ENCODE results near the gene BNIP3.

BNIP3 gene

DNA sequence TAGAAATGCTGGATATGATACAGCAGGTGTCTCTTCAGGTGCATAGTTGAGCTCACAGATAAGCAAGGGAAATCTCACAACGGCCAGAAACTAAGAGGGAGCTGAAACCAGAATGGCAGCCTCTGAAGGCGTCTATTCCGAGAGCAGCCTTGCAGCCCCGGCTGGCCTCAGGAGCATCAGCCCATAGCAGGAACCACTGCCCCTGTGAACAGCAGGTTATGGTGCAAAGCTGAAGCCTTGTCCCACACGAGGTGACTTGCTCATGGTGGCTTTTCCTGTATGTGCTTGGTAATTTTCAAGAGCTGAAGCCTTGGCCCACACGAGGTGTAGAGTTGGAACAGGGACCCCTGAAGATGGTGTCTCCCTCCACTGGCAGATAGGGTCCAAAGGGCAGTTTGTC lies 33.2 kb downstream of the BNIP3 start:
- Histone ChIP-seq H3K4me3 (ENCODE audit: low read length) (no peak overlapping the region), H3K9me3 (ENCODE audit: low read length) (peaks cover 9% of the 10 kb centered on the region), H3K4me1 (ENCODE audit: insufficient read depth, low read length) (no peaks in the 10 kb centered on the region), H2AFZ (ENCODE audit: low read depth, low read length) (no peak overlapping the region), H3K27me3 (ENCODE audit: insufficient read depth, low read length) (no peaks in the 10 kb centered on the region), H3K36me3 (ENCODE audit: insufficient read depth, low read length) (peaks cover 79% of the 10 kb centered on the region)

DNA sequence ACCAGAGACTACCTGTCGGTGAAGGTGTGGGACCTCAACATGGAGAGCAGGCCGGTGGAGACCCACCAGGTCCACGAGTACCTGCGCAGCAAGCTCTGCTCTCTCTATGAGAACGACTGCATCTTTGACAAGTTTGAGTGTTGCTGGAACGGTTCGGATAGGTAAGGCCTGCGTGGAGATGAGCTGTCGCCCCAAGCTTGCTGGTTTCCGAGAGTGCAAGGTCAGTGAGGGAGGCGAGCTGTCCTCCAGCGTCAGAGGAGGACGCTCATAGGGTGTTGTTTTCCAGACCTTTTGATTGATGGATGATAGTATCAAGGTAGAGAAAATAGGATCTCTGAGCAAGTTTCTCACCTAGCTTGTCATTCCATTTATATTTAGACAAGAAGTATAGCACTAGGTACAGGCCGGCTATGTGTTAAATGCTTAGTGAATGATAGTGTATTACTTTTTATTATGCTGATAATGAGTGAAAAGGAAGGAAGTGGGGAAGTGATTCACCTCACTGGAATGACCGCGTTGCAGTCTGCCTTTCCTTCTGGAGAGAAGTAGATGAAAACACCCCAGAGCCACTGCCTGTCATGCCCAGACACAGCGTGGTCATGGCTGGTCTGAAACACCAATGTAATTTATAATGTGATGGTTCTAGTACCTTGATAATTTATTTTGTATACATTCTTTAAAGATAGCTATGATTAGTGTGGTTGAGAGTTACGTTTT lies 33.9 kb downstream of the BNIP3 start:
- no peaks in the 10 kb centered on the region for H3K4me1 ChIP-seq (ENCODE audit: insufficient read depth, low read length)
- peaks cover 9% of the 10 kb centered on the region for H3K9me3 ChIP-seq (ENCODE audit: low read length)
- no peak overlapping the region for H3K4me3 ChIP-seq (ENCODE audit: low read length)
- no peaks in the 10 kb centered on the region for H3K27me3 ChIP-seq (ENCODE audit: insufficient read depth, low read length)
- H3K36me3 ChIP-seq (ENCODE audit: insufficient read depth, low read length): peaks cover 81% of the 10 kb centered on the region
- H2AFZ ChIP-seq (ENCODE audit: low read depth, low read length): no peak overlapping the region

DNA sequence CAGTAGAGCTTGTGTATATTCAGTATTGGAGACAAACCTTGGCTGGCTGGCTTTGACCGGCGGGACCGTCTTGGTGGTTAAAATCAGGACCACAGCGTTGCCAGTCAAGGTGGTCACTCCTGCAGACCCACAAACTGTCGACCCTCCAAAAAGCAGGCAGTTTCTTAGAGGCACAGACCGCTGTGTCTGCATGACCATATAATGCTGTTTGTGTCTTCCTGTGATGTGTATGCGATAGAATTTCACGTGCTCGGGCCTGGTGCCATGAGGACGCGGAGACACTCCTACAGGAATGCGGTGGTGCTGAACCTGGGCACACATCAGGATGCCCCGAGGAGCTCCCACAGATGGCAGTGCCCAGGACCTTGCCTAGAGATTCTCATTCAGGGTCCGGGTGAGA lies 34.8 kb downstream of the BNIP3 start:
- H3K4me1 ChIP-seq (ENCODE audit: insufficient read depth, low read length): no peaks in the 10 kb centered on the region
- H3K27me3 ChIP-seq (ENCODE audit: insufficient read depth, low read length): no peaks in the 10 kb centered on the region
- no peak overlapping the region for H3K4me3 ChIP-seq (ENCODE audit: low read length)
- peaks cover 84% of the 10 kb centered on the region for H3K36me3 ChIP-seq (ENCODE audit: insufficient read depth, low read length)
- no peak overlapping the region for H2AFZ ChIP-seq (ENCODE audit: low read depth, low read length)
- peaks cover 9% of the 10 kb centered on the region for H3K9me3 ChIP-seq (ENCODE audit: low read length)

DNA sequence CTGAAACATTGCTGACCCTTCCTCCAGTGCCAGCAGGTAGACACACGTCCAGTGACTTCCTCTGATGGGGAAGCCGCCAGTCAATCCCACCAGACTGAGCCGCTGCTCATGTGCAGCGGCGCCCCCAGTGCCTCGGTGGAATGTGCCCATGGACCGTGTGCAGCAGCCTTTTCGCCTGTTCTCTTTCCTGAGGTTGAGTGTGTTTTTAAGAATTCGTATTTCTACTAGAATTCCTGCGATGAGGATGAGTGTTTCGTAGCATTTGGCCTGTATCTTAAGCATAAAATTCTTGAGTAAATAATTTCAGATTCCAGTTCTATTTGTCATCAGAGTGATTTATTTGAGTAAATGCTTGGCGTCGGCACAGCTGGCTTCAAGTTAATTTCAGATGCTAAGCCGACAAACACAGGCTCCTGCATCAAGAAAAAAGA lies 35.4 kb downstream of the BNIP3 start:
- Histone ChIP-seq H3K36me3 (ENCODE audit: insufficient read depth, low read length) (peaks cover 85% of the 10 kb centered on the region), H3K4me3 (ENCODE audit: low read length) (no peak overlapping the region)

DNA sequence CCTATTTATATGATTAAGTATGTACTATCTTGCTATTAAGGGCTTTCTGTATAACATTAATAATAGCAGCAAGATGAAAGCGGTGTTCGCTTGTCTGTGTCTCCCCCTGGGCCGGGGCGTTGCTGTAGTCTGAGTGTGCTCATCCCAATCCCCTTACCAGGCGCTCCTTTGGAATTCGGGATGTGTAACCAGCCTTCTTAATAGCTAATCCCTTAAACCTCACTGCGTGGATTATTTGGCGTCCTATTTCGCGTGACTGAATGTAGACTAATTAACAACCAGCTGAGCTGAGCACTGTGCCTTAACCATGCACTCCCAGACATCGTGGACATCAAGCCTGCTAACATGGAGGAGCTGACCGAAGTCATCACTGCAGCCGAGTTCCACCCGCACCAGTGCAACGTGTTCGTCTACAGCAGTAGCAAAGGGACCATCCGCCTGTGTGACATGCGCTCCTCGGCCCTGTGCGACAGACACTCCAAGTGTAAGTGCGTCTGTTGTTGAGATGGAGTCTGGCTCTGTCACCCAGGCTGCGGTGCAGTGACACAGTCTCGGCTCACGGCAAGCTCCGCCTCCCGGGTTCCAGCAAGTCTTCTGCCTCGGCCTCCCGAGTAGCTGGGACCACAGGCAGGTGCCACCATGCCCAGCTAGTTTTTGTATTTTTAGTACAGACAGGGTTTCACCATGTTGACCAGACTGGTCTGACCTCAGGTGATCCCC lies 36.6 kb downstream of the BNIP3 start:
- no peaks in the 10 kb centered on the region for H3K27me3 ChIP-seq (ENCODE audit: insufficient read depth, low read length)
- no peak overlapping the region for H3K4me3 ChIP-seq (ENCODE audit: low read length)
- H3K36me3 ChIP-seq (ENCODE audit: insufficient read depth, low read length): peaks cover 86% of the 10 kb centered on the region
- H3K9me3 ChIP-seq (ENCODE audit: low read length): peaks cover 9% of the 10 kb centered on the region
- no peaks in the 10 kb centered on the region for H3K4me1 ChIP-seq (ENCODE audit: insufficient read depth, low read length)
- no peak overlapping the region for H2AFZ ChIP-seq (ENCODE audit: low read depth, low read length)

More for the DNA sequence above, 35.4 kb downstream of the BNIP3 start:
- H3K4me1 ChIP-seq (ENCODE audit: insufficient read depth, low read length): no peaks in the 10 kb centered on the region
- no peaks in the 10 kb centered on the region for H3K27me3 ChIP-seq (ENCODE audit: insufficient read depth, low read length)
- H2AFZ ChIP-seq (ENCODE audit: low read depth, low read length): no peak overlapping the region
- peaks cover 9% of the 10 kb centered on the region for H3K9me3 ChIP-seq (ENCODE audit: low read length)

DNA sequence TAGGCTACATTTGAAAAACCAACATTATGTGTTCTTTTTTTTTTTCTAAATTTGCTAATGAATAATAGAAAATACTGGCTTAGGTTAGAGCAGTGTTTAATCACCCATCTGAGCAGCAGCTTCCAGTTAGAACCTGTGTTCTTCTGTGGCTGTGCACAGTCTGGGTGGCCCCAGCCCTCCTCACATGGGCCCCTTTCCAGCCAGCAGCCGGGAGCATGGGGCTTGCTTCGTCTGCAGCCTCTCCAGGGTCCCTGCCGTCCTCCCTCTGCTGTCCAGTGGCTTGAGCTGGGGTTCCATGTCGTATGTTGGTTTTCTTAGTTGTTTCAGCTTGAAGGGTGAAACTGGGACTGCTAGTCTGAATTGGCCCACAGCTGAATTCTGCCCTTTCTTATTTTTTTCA lies 37.3 kb downstream of the BNIP3 start:
- peaks cover 8% of the 10 kb centered on the region for H3K9me3 ChIP-seq (ENCODE audit: low read length)
- H2AFZ ChIP-seq (ENCODE audit: low read depth, low read length): no peak overlapping the region
- H3K36me3 ChIP-seq (ENCODE audit: insufficient read depth, low read length): peaks cover 82% of the 10 kb centered on the region
- H3K4me3 ChIP-seq (ENCODE audit: low read length): no peak overlapping the region
- H3K4me1 ChIP-seq (ENCODE audit: insufficient read depth, low read length): no peaks in the 10 kb centered on the region
- no peaks in the 10 kb centered on the region for H3K27me3 ChIP-seq (ENCODE audit: insufficient read depth, low read length)

DNA sequence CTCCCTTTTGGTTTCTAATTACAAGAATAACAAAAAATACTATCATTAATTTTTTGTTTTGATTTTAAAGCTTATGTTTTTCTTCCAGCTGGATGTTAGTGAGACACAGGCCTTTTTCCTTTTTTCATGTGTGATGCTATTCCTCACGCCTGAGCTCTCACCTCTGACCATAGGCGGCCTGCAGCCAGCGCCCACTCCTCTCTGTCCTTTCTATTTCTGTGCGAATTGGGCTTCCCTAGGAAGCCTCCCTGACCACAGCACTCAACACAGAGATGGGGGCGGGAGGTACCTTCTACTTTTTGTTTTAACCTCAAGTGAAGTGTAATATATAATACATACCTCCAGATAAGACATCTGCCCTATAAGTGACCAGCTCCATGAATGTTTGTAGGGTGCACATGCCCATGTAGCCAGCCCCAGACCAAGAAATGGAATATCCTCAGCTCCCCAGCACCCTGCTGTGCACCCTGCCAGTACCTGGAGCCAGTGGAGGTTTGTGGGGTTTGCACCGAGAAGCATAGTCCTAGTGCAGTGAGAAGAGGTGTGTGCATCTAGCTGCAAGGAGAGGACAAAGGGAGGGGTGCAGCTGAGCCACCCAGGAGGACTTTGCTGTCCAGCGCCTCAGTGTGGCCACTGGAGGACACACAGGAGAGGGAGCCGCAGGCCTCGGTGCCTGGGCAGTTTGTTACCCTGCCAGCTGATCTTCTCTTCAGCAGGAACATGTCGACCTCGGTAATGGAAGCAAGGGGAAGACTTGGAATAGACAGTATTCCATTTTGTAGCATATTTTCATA lies 38.5 kb downstream of the BNIP3 start:
- Histone ChIP-seq H3K36me3 (ENCODE audit: insufficient read depth, low read length) (peaks cover 77% of the 10 kb centered on the region), H2AFZ (ENCODE audit: low read depth, low read length) (no peak overlapping the region)

DNA sequence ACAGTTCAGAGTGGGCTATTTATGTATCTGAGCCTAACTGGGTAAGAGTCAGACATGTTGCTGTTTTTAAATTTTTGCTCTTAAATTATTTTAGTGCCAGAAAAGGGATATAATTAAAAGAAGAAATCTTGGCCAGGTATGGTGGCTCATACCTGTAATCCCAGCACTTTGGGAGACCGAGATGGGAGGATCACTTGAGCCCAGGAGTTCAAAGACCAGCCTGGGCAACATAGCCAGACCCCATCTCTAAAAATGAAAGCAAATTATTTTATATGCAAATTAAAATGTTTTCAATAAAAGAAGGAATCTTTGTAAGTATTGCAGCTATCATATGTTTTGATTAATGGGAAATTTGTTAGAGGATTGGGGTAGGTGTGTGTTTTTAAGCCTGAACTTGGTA lies 39.3 kb downstream of the BNIP3 start:
- H3K36me3 ChIP-seq (ENCODE audit: insufficient read depth, low read length): peaks cover 77% of the 10 kb centered on the region
- no peaks in the 10 kb centered on the region for H3K27me3 ChIP-seq (ENCODE audit: insufficient read depth, low read length)
- H2AFZ ChIP-seq (ENCODE audit: low read depth, low read length): no peak overlapping the region
- no peak overlapping the region for H3K4me3 ChIP-seq (ENCODE audit: low read length)
- no peaks in the 10 kb centered on the region for H3K4me1 ChIP-seq (ENCODE audit: insufficient read depth, low read length)
- peaks cover under 1% of the 10 kb centered on the region for H3K9me3 ChIP-seq (ENCODE audit: low read length)

More for the DNA sequence above, 38.5 kb downstream of the BNIP3 start:
- Histone ChIP-seq H3K27me3 (ENCODE audit: insufficient read depth, low read length) (no peaks in the 10 kb centered on the region), H3K4me3 (ENCODE audit: low read length) (no peak overlapping the region), H3K9me3 (ENCODE audit: low read length) (peaks cover 3% of the 10 kb centered on the region), H3K4me1 (ENCODE audit: insufficient read depth, low read length) (no peaks in the 10 kb centered on the region)

DNA sequence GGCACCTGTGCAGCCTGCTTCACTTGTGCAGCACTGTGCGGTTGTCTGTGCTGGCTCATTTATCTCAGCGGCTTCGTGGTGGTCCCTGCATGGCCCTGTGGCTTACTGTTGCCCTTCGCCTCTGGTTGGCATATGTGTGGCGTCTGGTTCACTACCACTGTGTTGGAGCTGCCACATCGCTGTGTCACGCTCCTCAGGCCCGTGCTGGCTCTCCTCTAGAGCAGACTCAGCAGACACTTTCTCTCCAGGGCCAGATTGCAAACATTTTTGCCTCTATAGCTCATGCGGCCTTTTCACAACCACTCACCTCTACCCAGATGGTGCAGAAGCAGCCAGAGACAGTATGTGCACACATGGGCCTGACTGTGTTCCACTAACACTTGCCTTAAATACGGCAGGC lies 43.0 kb downstream of the BNIP3 start:
- Histone ChIP-seq H3K9me3 (ENCODE audit: low read length) (no peaks in the 10 kb centered on the region), H3K4me1 (ENCODE audit: insufficient read depth, low read length) (no peaks in the 10 kb centered on the region), H3K27me3 (ENCODE audit: insufficient read depth, low read length) (no peaks in the 10 kb centered on the region), H3K36me3 (ENCODE audit: insufficient read depth, low read length) (peaks cover 67% of the 10 kb centered on the region), H2AFZ (ENCODE audit: low read depth, low read length) (no peak overlapping the region), H3K4me3 (ENCODE audit: low read length) (no peak overlapping the region)

DNA sequence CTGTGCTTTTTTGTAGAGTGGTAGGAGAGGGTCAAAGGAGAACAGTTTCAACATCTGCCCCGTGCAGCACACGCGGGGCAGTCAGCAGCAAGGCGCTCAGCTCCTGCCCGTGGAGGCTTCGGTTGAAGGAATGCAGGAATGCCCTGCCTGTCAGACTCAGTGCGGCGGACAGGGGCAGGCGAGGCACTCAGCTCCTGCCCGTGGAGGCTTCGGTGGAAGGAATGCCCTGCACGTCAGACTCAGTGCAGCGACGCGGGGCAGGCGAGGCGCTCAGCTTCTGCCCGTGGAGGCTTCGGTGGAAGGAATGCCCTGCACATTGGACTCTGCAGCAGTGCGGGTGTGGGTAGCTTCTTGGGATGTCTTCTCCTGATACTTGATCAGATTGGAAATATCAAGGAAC lies 43.9 kb downstream of the BNIP3 start:
- Histone ChIP-seq H3K4me1 (ENCODE audit: insufficient read depth, low read length) (no peaks in the 10 kb centered on the region), H2AFZ (ENCODE audit: low read depth, low read length) (no peak overlapping the region), H3K27me3 (ENCODE audit: insufficient read depth, low read length) (no peaks in the 10 kb centered on the region), H3K9me3 (ENCODE audit: low read length) (peaks cover 3% of the 10 kb centered on the region), H3K36me3 (ENCODE audit: insufficient read depth, low read length) (peaks cover 61% of the 10 kb centered on the region), H3K4me3 (ENCODE audit: low read length) (no peak overlapping the region)

DNA sequence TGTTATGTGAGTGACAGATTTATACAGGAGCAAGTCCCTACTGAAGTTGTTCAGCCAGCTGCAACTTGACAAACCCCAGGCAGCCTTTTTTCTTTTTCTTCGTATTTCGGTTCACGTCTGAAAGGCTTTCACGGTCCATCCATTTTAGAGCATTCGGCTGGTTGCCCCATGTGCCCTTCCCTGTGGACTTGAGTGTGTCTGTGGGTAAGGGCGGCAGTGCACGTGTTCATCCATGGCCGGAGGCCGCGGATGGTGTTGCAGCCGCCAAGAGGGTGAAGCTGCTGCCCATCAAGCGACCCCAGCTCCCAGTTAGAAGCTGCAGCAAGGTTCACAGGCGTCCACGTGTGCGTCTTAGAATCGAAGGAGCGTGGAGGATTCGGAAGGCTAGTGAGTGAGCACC lies 45.0 kb downstream of the BNIP3 start:
- Histone ChIP-seq H3K9me3 (ENCODE audit: low read length) (peaks cover 8% of the 10 kb centered on the region), H3K27me3 (ENCODE audit: insufficient read depth, low read length) (no peaks in the 10 kb centered on the region), H3K36me3 (ENCODE audit: insufficient read depth, low read length) (peaks cover 55% of the 10 kb centered on the region), H3K4me1 (ENCODE audit: insufficient read depth, low read length) (no peaks in the 10 kb centered on the region), H2AFZ (ENCODE audit: low read depth, low read length) (no peak overlapping the region), H3K4me3 (ENCODE audit: low read length) (no peak overlapping the region)

DNA sequence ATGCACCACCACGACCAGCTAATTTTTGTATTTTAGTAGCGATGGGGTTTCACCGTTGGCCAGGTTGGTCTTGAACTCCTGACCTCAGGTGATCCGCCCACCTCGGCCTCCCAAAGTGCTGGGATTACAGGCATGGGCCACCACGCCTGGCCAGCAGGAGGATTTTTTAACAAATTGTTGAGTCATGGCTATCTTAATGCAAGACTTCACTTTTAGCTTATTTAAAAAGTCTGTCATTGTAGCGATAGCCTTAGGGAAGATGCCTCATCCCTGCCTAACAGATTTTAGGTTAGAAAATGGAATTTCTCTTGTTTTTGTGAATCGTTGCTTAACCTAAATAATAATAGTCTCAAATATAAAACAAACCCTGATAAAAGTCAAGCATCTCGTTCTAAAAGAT lies 45.4 kb downstream of the BNIP3 start:
- Histone ChIP-seq H2AFZ (ENCODE audit: low read depth, low read length) (no peak overlapping the region), H3K36me3 (ENCODE audit: insufficient read depth, low read length) (peaks cover 51% of the 10 kb centered on the region), H3K4me1 (ENCODE audit: insufficient read depth, low read length) (no peaks in the 10 kb centered on the region), H3K4me3 (ENCODE audit: low read length) (no peak overlapping the region), H3K9me3 (ENCODE audit: low read length) (peaks cover 8% of the 10 kb centered on the region), H3K27me3 (ENCODE audit: insufficient read depth, low read length) (no peaks in the 10 kb centered on the region)

DNA sequence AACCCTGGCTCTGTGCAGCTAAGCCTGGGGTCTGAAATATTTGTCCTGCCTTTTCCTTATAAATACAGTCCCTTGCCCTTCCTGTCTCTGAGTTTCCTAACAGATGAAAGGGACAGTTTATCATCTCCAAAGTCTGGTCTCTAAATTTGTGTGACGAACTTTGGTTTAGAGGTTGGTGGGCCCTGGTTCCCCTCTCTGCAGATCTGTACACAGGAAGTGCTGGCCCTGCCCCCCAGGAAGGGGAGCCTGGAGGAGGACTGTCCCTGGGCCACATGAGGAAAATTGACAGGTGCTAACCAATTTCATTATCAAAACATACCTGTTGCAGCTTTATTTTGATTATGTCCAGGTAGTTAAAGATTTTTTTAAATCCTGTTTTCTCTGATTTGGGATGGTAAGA lies 46.5 kb downstream of the BNIP3 start:
- Histone ChIP-seq H3K4me1 (ENCODE audit: insufficient read depth, low read length) (no peaks in the 10 kb centered on the region), H3K27me3 (ENCODE audit: insufficient read depth, low read length) (no peaks in the 10 kb centered on the region), H3K36me3 (ENCODE audit: insufficient read depth, low read length) (peaks cover 41% of the 10 kb centered on the region), H2AFZ (ENCODE audit: low read depth, low read length) (no peak overlapping the region), H3K4me3 (ENCODE audit: low read length) (no peak overlapping the region), H3K9me3 (ENCODE audit: low read length) (peaks cover 10% of the 10 kb centered on the region)

All from neuron (in vitro differentiated cells).